HepG2 (cell line): ENCODE measurements around the gene CHTF8. TPM values are rescaled to one million over a fixed set of nuclear protein-coding genes. Genes with fewer than 3 reads are reported as not detected.

Experiments
- ATAC-seq: fragments of 200-7000 bp; cut with Tn5 transposase; 3 replicates; pipeline ENCODE4 v1.9.1; 2020; ENCODE audit warnings: mild to moderate bottlenecking, moderate library complexity
- BruUV-seq: library from RNA; stranded (reverse); fragments of 400-500 nt; replicated peaks from 2 replicates; lab custom pipeline; 2021; lab: Mats Ljungman, UMichigan
- CTCF ChIA-PET: fragments of 300-600 bp; formaldehyde crosslinking; extraction: SDS; loops from one replicate; lab custom pipeline; 2021; ENCODE audit warnings: low total read pairs, inconsistent platforms, low intra/inter-chr PET ratio; lab: Yijun Ruan, JAX
- POLR2A ChIA-PET: fragments of 350-600 bp; sonication (Branson Sonifier 250); formaldehyde crosslinking; loops from one replicate; lab custom pipeline; 2020; ENCODE audit warnings: antibody characterized with exemption, inconsistent platforms; lab: Yijun Ruan, JAX
- DNase-seq: peaks from one replicate; pipeline ENCODE4 v3.0.0-alpha.2; 2015; ENCODE audit warnings: low spot score
- FAIRE-seq: peaks from 3 replicates; lab custom pipeline; 2011; peaks lifted over from hg19 to GRCh38; lab: Jason Lieb, UNC
- H2AFZ ChIP-seq: one replicate; pipeline ENCODE4 v1.6.1; 2011; ENCODE audit warnings: low read length, inconsistent platforms
- H3K27ac ChIP-seq: fragments of 300-600 bp; 3 replicates; pipeline ENCODE4 v1.8.0; 2011; ENCODE audit warnings: mixed run types, mild to moderate bottlenecking, mixed read lengths, low read length, inconsistent platforms; ENCODE audit not compliant: insufficient read depth; ENCODE audit errors: extremely low read length
- H3K27me3 ChIP-seq, 2 experiments: fragments of 200-600 bp in 1 of 2; 2 replicates in 1 of 2; 3 replicates in 1 of 2; pipeline versions ENCODE4 v1.6.0 to v1.8.0; 2011; ENCODE audit warnings: low read length in 2 of 2, mild to moderate bottlenecking in 2 of 2, moderate library complexity in 2 of 2, inconsistent platforms in 1 of 2; ENCODE audit not compliant: insufficient read depth in 2 of 2, control insufficient read depth in 1 of 2
- H3K36me3 ChIP-seq, 2 experiments: fragments of 200-600 bp in 1 of 2; replicated peaks in 1 of 2; 2 replicates in 1 of 2; 3 replicates in 1 of 2; pipeline versions ENCODE4 v1.5.1 to v1.8.0; 2011; ENCODE audit warnings: low read length in 2 of 2, inconsistent platforms in 1 of 2; ENCODE audit not compliant: insufficient read depth in 2 of 2, control insufficient read depth in 1 of 2
- H3K4me1 ChIP-seq: 2 replicates; pipeline ENCODE4 v1.5.1; 2012; ENCODE audit warnings: low read length, inconsistent platforms; ENCODE audit not compliant: insufficient read depth
- H3K4me2 ChIP-seq: 2 replicates; pipeline ENCODE4 v1.6.0; 2011; ENCODE audit warnings: low read depth, low read length, inconsistent platforms
- H3K4me3 ChIP-seq, 3 experiments: fragments of 200-600 bp in 1 of 3; sonication (generic), shearing (Covaris generic) in 1 of 3; replicated peaks in 1 of 3; 2 replicates each; pipeline ENCODE4 v1.5.1; 2011 to 2016; ENCODE audit warnings: low read length in 3 of 3, inconsistent platforms in 2 of 3, low read depth in 2 of 3, mild to moderate bottlenecking in 2 of 3, control low read depth in 1 of 3, mixed read lengths in 1 of 3; ENCODE audit not compliant: insufficient read depth in 1 of 3
- H3K79me2 ChIP-seq: one replicate; pipeline ENCODE4 v1.6.1; 2011; ENCODE audit warnings: low read length, inconsistent platforms; ENCODE audit not compliant: insufficient read depth
- H3K9ac ChIP-seq: 2 replicates; pipeline ENCODE4 v1.6.0; 2011; ENCODE audit warnings: mild to moderate bottlenecking, low read depth, low read length, inconsistent platforms; ENCODE audit not compliant: insufficient read depth
- H3K9me3 ChIP-seq: 2 replicates; pipeline ENCODE4 v1.5.1; 2012; ENCODE audit warnings: mild to moderate bottlenecking, low read length
- H4K20me1 ChIP-seq: 2 replicates; pipeline ENCODE4 v1.6.0; 2011; ENCODE audit warnings: inconsistent platforms, mild to moderate bottlenecking, low read length, moderate library complexity; ENCODE audit not compliant: insufficient read depth
- GPBP1L1 ChIP-seq: sonication (generic); formaldehyde crosslinking; IDR thresholded peaks from 2 replicates; pipeline ENCODE4 v1.5.0; 2020; ENCODE audit warnings: mild to moderate bottlenecking, missing genetic modification reagents
- GTF2F1 ChIP-seq: fragments of 150-350 bp; IDR thresholded peaks from 2 replicates; pipeline ENCODE4 v1.6.1; 2014; ENCODE audit warnings: low read length
- RBAK ChIP-seq: sonication (generic); formaldehyde crosslinking; IDR thresholded peaks from 2 replicates; pipeline ENCODE4 v1.5.1; 2020; ENCODE audit warnings: mild to moderate bottlenecking, missing genetic modification reagents
- YEATS2 ChIP-seq: sonication (generic); formaldehyde crosslinking; IDR thresholded peaks from 2 replicates; pipeline ENCODE4 v1.4.0; 2020; ENCODE audit warnings: missing genetic modification reagents, borderline replicate concordance
- ZBTB10 ChIP-seq: sonication (generic); formaldehyde crosslinking; IDR thresholded peaks from 2 replicates; pipeline ENCODE4 v1.4.0; 2020; ENCODE audit warnings: missing genetic modification reagents, borderline replicate concordance
- ZNF317 ChIP-seq: sonication (generic); formaldehyde crosslinking; IDR thresholded peaks from 2 replicates; pipeline ENCODE4 v1.5.0; 2020; ENCODE audit warnings: mild to moderate bottlenecking, missing genetic modification reagents
- ZNF891 ChIP-seq: sonication (generic); formaldehyde crosslinking; IDR thresholded peaks from 2 replicates; pipeline ENCODE4 v1.5.0; 2020; ENCODE audit warnings: mild to moderate bottlenecking, missing genetic modification reagents
- WGBS: methylation state at CpG from one replicate; pipeline ENCODE4 v1.1.6; 2017; ENCODE audit warnings: low lambda C conversion rate; 5-methylcytosine and 5-hydroxymethylcytosine counted together
- in situ Hi-C: cut with HindIII; loops from 2 replicates; pipeline ENCODE4 v1.10.0; 2017; ENCODE audit warnings: low pct_unique_long_range_greater_than_20kb; ENCODE audit not compliant: extremely low pct_ligation_motif_present
- intact Hi-C: fragments of 100-400 bp; cut with micrococcal nuclease; formaldehyde crosslinking; loops from one replicate; pipeline ENCODE4 v1.10.0; 2022; ENCODE audit not compliant: unreplicated experiment
- polyA plus RNA-seq, 8 experiments: library from polyadenylated mRNA; depleted of rRNA in 3 of 8; stranded (reverse) in 7 of 8; unstranded in 1 of 8; fragments of >200 nt; fragmentation: Illumina TruSeq in 4 of 8; extraction: Trizol in 4 of 8; gene quantifications; 2 replicates each; pipeline versions ENCODE4 v1.2.1 to v1.2.3, GENCODE V29; 2011 to 2016; ENCODE audit warnings: low read depth in 4 of 8, missing spikeins in 1 of 8, mixed read lengths in 1 of 8; ENCODE audit not compliant: insufficient read depth in 1 of 8
- total RNA-seq, 5 experiments: library from RNA; depleted of rRNA; stranded (reverse); fragments of >200 nt; fragmentation: Illumina TruSeq; extraction: Trizol; gene quantifications; 2 replicates each; pipeline ENCODE4 v1.2.3, GENCODE V29; 2016; ENCODE audit warnings: low read depth in 1 of 5

CHTF8 gene
- total and polyA plus RNA-seq, 2 of the 13 experiments (the other 11 are each of a cell fraction or from before 2014, with no cell fraction given): 37.2 to 67.5 TPM

- TF ChIP-seq GPBP1L1: no peak
- TF ChIP-seq, all 625 proteins: peak for 1
Observed at GRCh38 chr16:69138608-69139007, 6.2 kb upstream of the CHTF8 start (continued).

GRCh38 chr16:69133373-69133954 is 1.1 kb upstream of the CHTF8 start:
- BruUV-seq: no TSS peak
- H3K27me3 ChIP-seq: no peaks in the 10 kb centered on the region; a peak in 1 of 5 replicates
- H2AFZ ChIP-seq: no peak overlapping the region
- H3K79me2 ChIP-seq: peaks cover 77% of the 10 kb centered on the region
- 0 out of 2 replicates have a peak, but pooled peaks cover 3% of the 10 kb centered on the region for H4K20me1 ChIP-seq
- DNase-seq (no peak), FAIRE-seq (no peak), ATAC-seq (no peak)
- H3K4me2 ChIP-seq: peak overlapping the region; percentile 83
- CTCF ChIA-PET: no interaction called here
- POLR2A ChIA-PET: interaction anchor here (0.6 to 1.6 kb wide), 10 partner anchors 10 to 289 kb away, joined by 3 to 11 read pairs (median 3); partner anchors contain the start of gene SNTB2
- in situ Hi-C loops: no loop called here
- peaks cover 50% of the 10 kb centered on the region for H3K4me1 ChIP-seq
- peak overlapping the region; percentile 97 for H3K27ac ChIP-seq
- H3K36me3 ChIP-seq: peaks cover 8 to 37% of the 10 kb centered on the region in 2 experiments
- H3K9me3 ChIP-seq: no peaks in the 10 kb centered on the region
- peak overlapping the region; percentile 99 for H3K9ac ChIP-seq
- peak overlapping the region; percentile 83 to 91 (median 87) for H3K4me3 ChIP-seq
- TF ChIP-seq ZNF891 (CRISPR knock-in tag) (no peak), YEATS2 (CRISPR knock-in tag) (no peak), GTF2F1 (no peak), ZNF317 (CRISPR knock-in tag) (0 out of 2 replicates have a peak, but pooled peaks have one; percentile 3), RBAK (CRISPR knock-in tag) (no peak), ZBTB10 (CRISPR knock-in tag) (no peak)
- WGBS: 2% methylated on average over 5 of the region's 5 CpGs
- intact Hi-C loops: loop anchor here (10.0 kb wide), 1 partner anchor 609 kb away; no protein-coding TSS in a partner anchor
